Measurements from ENCODE around the gene ZNF774. TPM values are rescaled to one million over a fixed set of nuclear protein-coding genes. Genes with fewer than 3 reads are reported as not detected.

Gene ZNF774
- total RNA-seq, 6 donors from 2014 or later, result 1.00 to 8.4 (median 3.4) TPM

GRCh38 chr15:90365414-90366055 is 13.5 kb downstream of the ZNF774 start:
- TF ChIP-seq POLR2AphosphoS5 (IDR thresholded peaks at IDR 0.05), result no peak
- no peak for TF ChIP-seq POLR2A (IDR thresholded peaks at IDR 0.05)
- TF ChIP-seq CTCF (IDR thresholded peaks at IDR 0.05), result no peak
- TF ChIP-seq EP300 (IDR thresholded peaks at IDR 0.05), result no peak
- DNase-seq (no peak), ATAC-seq (ENCODE audit: low FRiP score in 2 of 2) (no peak)
- Histone ChIP-seq H3K4me3 (no peak overlapping the region), H3K36me3 (no peaks in the 10 kb centered on the region), H3K27me3 (no peaks in the 10 kb centered on the region), H3K27ac (no peak overlapping the region), H3K4me1 (peaks cover 9 to 22% (median 22%) of the 10 kb centered on the region in 4 donors), H3K9me3 (no peaks in the 10 kb centered on the region)
- WGBS, 2 donors, result 93 to 96% methylated on average over 15 of the region's 15 CpGs

- DNase-seq, result no peak
- H3K36me3 ChIP-seq, result no peaks in the 10 kb centered on the region
- H3K27me3 ChIP-seq, result no peaks in the 10 kb centered on the region
- H3K4me1 ChIP-seq, result peaks cover 0 to 15% (median 13%) of the 10 kb centered on the region in 4 donors
- peak; percentile 34 to 84 for ATAC-seq (ENCODE audit: low FRiP score in 2 of 2)
- no peak overlapping the region for H3K4me3 ChIP-seq
- TF ChIP-seq POLR2AphosphoS5 (IDR thresholded peaks at IDR 0.05) (no peak), POLR2A (IDR thresholded peaks at IDR 0.05) (no peak), CTCF (IDR thresholded peaks at IDR 0.05) (no peak), EP300 (IDR thresholded peaks at IDR 0.05) (no peak)
- 28 to 34% methylated on average over 3 of the region's 3 CpGs for WGBS, 2 donors
- no peaks in the 10 kb centered on the region for H3K9me3 ChIP-seq
- peak overlapping the region in 3 of 4 donors; percentile 32 to 55 (median 46) for H3K27ac ChIP-seq
Observed at GRCh38 chr15:90367576-90367975, 15.5 kb downstream of the ZNF774 start.

DNA sequence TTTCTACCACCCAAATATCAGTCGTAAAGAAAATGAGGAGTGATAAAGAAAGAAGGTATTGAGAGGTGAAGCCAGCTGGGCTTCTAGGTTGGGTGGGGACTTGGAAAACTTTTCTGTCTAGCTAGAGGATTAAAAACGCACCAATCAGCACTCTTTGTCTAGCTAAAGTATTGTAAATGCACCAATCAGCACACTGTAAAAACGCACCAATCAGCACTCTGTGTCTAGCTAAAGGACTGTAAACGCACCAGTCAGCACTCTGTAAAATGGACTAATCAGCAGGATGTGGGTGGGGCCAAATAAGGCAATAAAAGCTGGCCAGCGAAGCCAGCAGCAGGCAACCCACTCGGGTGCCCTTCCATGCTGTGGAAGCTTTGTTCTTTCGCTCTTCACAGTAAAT is 23.0 kb downstream of the ZNF774 start:
- H3K27ac ChIP-seq, result no peak overlapping the region
- H3K27me3 ChIP-seq, result no peaks in the 10 kb centered on the region
- TF ChIP-seq POLR2AphosphoS5 (IDR thresholded peaks at IDR 0.05), result no peak
- no peak for TF ChIP-seq CTCF (IDR thresholded peaks at IDR 0.05)
- no peak for TF ChIP-seq POLR2A (IDR thresholded peaks at IDR 0.05)
- TF ChIP-seq EP300 (IDR thresholded peaks at IDR 0.05), result no peak
- H3K4me3 ChIP-seq, result no peak overlapping the region
- no peak for ATAC-seq (ENCODE audit: low FRiP score in 2 of 2)
- no peaks in the 10 kb centered on the region for H3K36me3 ChIP-seq
- H3K4me1 ChIP-seq, result peaks cover 6 to 29% (median 13%) of the 10 kb centered on the region in 4 donors
- peaks cover 0 to 12% (median 9%) of the 10 kb centered on the region in 4 donors for H3K9me3 ChIP-seq
- no peak for DNase-seq
- 95 to 96% methylated on average over 7 of the region's 7 CpGs for WGBS, 2 donors

- DNase-seq (peak in 1 of 2 donors; percentile 27), ATAC-seq (ENCODE audit: low FRiP score in 2 of 2) (peak in 1 of 2 donors; percentile 42)
- peak overlapping the region in 3 of 4 donors; percentile 23 to 54 (median 43) for H3K27ac ChIP-seq
- H3K4me3 ChIP-seq, result no peak overlapping the region
- H3K27me3 ChIP-seq, result no peaks in the 10 kb centered on the region
- no peak for TF ChIP-seq POLR2AphosphoS5 (IDR thresholded peaks at IDR 0.05)
- TF ChIP-seq CTCF (IDR thresholded peaks at IDR 0.05), result no peak
- no peak for TF ChIP-seq POLR2A (IDR thresholded peaks at IDR 0.05)
- no peak for TF ChIP-seq EP300 (IDR thresholded peaks at IDR 0.05)
- WGBS, 2 donors, result 40 to 50% methylated on average over 6 of the region's 6 CpGs
- H3K9me3 ChIP-seq, result peaks cover 0 to 12% (median 9%) of the 10 kb centered on the region in 4 donors
- no peaks in the 10 kb centered on the region for H3K36me3 ChIP-seq
- H3K4me1 ChIP-seq, result peaks cover 8 to 21% (median 12%) of the 10 kb centered on the region in 4 donors
Observed at GRCh38 chr15:90376789-90377188, 24.7 kb downstream of the ZNF774 start.

DNA sequence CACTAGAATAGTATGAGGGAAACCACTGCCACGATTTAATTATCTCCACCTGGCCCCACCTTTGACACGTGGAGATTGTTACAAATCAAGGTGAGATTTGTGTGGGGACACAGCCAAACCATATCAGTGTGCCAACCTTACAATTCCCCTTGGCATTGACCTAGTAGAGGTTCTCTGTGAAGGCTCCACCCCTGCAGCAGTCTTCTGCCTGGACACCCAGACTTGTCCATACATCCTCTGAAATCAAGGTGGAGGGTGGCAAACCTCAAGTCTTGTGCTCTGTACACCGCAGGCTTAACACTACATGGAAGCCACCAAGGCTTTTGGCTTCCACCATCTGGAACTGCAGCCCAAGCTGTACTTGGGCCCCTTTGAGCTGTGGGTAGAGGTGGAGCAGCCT is 27.2 kb downstream of the ZNF774 start:
- H3K4me1 ChIP-seq, result peaks cover 8 to 21% (median 12%) of the 10 kb centered on the region in 4 donors
- no peak overlapping the region for H3K4me3 ChIP-seq
- ATAC-seq (ENCODE audit: low FRiP score in 2 of 2), result no peak
- 85 to 89% methylated on average over 3 of the region's 3 CpGs for WGBS, 2 donors
- TF ChIP-seq POLR2A (IDR thresholded peaks at IDR 0.05) (no peak), EP300 (IDR thresholded peaks at IDR 0.05) (no peak), CTCF (IDR thresholded peaks at IDR 0.05) (no peak), POLR2AphosphoS5 (IDR thresholded peaks at IDR 0.05) (no peak)
- no peaks in the 10 kb centered on the region for H3K27me3 ChIP-seq
- no peak overlapping the region for H3K27ac ChIP-seq
- peaks cover 0 to 12% (median 9%) of the 10 kb centered on the region in 4 donors for H3K9me3 ChIP-seq
- DNase-seq, result no peak
- no peaks in the 10 kb centered on the region for H3K36me3 ChIP-seq
